ENCODE data around the gene IRX2.

IRX2 gene

GRCh38 chr5:2699231-2699630 is 52.2 kb downstream of the IRX2 start:
- in situ Hi-C loops (cut with MboI; ENCODE audit: low sequenced_read_pairs) = no loop called here

GRCh38 chr5:2698581-2698980 is 52.9 kb downstream of the IRX2 start:
- in situ Hi-C loops (cut with MboI; ENCODE audit: low sequenced_read_pairs) = no loop called here

GRCh38 chr5:2697446-2698200 is 53.9 kb downstream of the IRX2 start:
- in situ Hi-C loops (cut with MboI; ENCODE audit: low sequenced_read_pairs) = no loop called here

- in situ Hi-C loops (cut with MboI; ENCODE audit: low sequenced_read_pairs) = no loop called here
These were observed 54.4 kb downstream of the IRX2 start for GRCh38 chr5:2697041-2697440.
